SK-N-SH treated with all-trans-retinoic acid at 6 μM for 48 hours (cell line): ENCODE results near the gene KIF1A.

Experiments used
- ATAC-seq: fragments of 200-7000 bp; cut with Tn5 transposase; 3 replicates; pipeline ENCODE4 v1.9.1; 2020; ENCODE audit warnings: mild to moderate bottlenecking, moderate library complexity
- ARNTL ChIP-seq: fragments of 450-650 bp; formaldehyde crosslinking; IDR thresholded peaks from 2 replicates; pipeline ENCODE4 v1.5.0; 2020; ENCODE audit warnings: low read depth, mild to moderate bottlenecking, moderate library complexity, borderline replicate concordance
- BACH2 ChIP-seq: fragments of 250-450 bp; sonication (Bioruptor Pico); IDR thresholded peaks from 2 replicates; pipeline ENCODE4 v1.9.0; 2021; ENCODE audit warnings: mild to moderate bottlenecking, borderline replicate concordance
- CSDC2 ChIP-seq: fragments of 250-450 bp; sonication (Bioruptor Pico); IDR thresholded peaks from 2 replicates; pipeline ENCODE4 v1.5.0; 2020; ENCODE audit warnings: mild to moderate bottlenecking, moderate library complexity
- CSRNP3 ChIP-seq: fragments of 250-450 bp; sonication (Bioruptor Pico); IDR thresholded peaks from 2 replicates; pipeline ENCODE4 v1.5.1; 2021; ENCODE audit warnings: mild to moderate bottlenecking, moderate library complexity
- ESRRG ChIP-seq: fragments of 250-450 bp; sonication (Bioruptor Pico); IDR thresholded peaks from 2 replicates; pipeline ENCODE4 v1.6.1; 2021; ENCODE audit warnings: mild to moderate bottlenecking
- ISL1 ChIP-seq: fragments of 250-450 bp; sonication (Bioruptor Pico); IDR thresholded peaks from 2 replicates; pipeline ENCODE4 v2.1.2; 2022; ENCODE audit warnings: mild to moderate bottlenecking, moderate library complexity
- OSR1 ChIP-seq: fragments of 250-450 bp; sonication (Bioruptor Pico); IDR thresholded peaks from 2 replicates; pipeline ENCODE4 v1.8.0; 2022; ENCODE audit warnings: moderate library complexity, mild to moderate bottlenecking, inconsistent platforms
- POU6F1 ChIP-seq: fragments of 250-450 bp; sonication (Bioruptor Pico); IDR thresholded peaks from 2 replicates; pipeline ENCODE4 v1.8.0; 2021; ENCODE audit warnings: low read depth, mild to moderate bottlenecking, moderate library complexity, borderline replicate concordance
- PPARA ChIP-seq: fragments of 250-450 bp; sonication (Bioruptor Pico); IDR thresholded peaks from 2 replicates; pipeline ENCODE4 v1.5.0; 2020; ENCODE audit warnings: mild to moderate bottlenecking, borderline replicate concordance
- RARB ChIP-seq: fragments of 250-450 bp; sonication (Bioruptor Pico); IDR thresholded peaks from 2 replicates; pipeline ENCODE4 v1.8.0; 2021; ENCODE audit warnings: mild to moderate bottlenecking, moderate library complexity
- SNAI2 ChIP-seq: fragments of 250-450 bp; sonication (Bioruptor Pico); IDR thresholded peaks from 2 replicates; pipeline ENCODE4 v1.5.0; 2020; ENCODE audit warnings: mild to moderate bottlenecking, moderate library complexity
- TOX ChIP-seq: fragments of 250-450 bp; sonication (Bioruptor Pico); IDR thresholded peaks from 2 replicates; pipeline ENCODE4 v1.8.0; 2021; ENCODE audit warnings: mild to moderate bottlenecking, moderate library complexity, borderline replicate concordance
- TSHZ2 ChIP-seq: fragments of 250-450 bp; sonication (Bioruptor Pico); IDR thresholded peaks from 2 replicates; pipeline ENCODE4 v1.5.0; 2020; ENCODE audit warnings: mild to moderate bottlenecking, moderate library complexity
- ZC3H10 ChIP-seq: fragments of 250-450 bp; sonication (Bioruptor Pico); IDR thresholded peaks from 2 replicates; pipeline ENCODE4 v1.5.1; 2021; ENCODE audit warnings: mild to moderate bottlenecking, moderate library complexity
- ZFP3 ChIP-seq: fragments of 250-450 bp; sonication (Bioruptor Pico); IDR thresholded peaks from 2 replicates; pipeline ENCODE4 v1.5.0; 2020; ENCODE audit warnings: mild to moderate bottlenecking, moderate library complexity
- ZFP30 ChIP-seq: fragments of 450-650 bp; formaldehyde crosslinking; IDR thresholded peaks from 2 replicates; pipeline ENCODE4 v1.5.0; 2022; ENCODE audit warnings: mild to moderate bottlenecking, moderate library complexity
- ZNF565 ChIP-seq: fragments of 450-650 bp; formaldehyde crosslinking; conservative IDR thresholded peaks from 2 replicates; pipeline ENCODE4 v1.5.0; 2020; ENCODE audit warnings: low read depth, mild to moderate bottlenecking, moderate library complexity
- ZNF70 ChIP-seq: fragments of 450-650 bp; formaldehyde crosslinking; IDR thresholded peaks from 2 replicates; pipeline ENCODE4 v1.5.0; 2020; ENCODE audit warnings: mild to moderate bottlenecking, moderate library complexity
- ZNF8 ChIP-seq: fragments of 450-650 bp; formaldehyde crosslinking; IDR thresholded peaks from 2 replicates; pipeline ENCODE4 v1.5.0; 2020; ENCODE audit warnings: mild to moderate bottlenecking, moderate library complexity
- TF ChIP-seq, protein P1 (sequence below): fragments of 250-450 bp; sonication (Bioruptor Pico); IDR thresholded peaks from 2 replicates; pipeline ENCODE4 v1.8.0; 2020; ENCODE audit warnings: mild to moderate bottlenecking, moderate library complexity, borderline replicate concordance

The KIF1A gene

DNA sequence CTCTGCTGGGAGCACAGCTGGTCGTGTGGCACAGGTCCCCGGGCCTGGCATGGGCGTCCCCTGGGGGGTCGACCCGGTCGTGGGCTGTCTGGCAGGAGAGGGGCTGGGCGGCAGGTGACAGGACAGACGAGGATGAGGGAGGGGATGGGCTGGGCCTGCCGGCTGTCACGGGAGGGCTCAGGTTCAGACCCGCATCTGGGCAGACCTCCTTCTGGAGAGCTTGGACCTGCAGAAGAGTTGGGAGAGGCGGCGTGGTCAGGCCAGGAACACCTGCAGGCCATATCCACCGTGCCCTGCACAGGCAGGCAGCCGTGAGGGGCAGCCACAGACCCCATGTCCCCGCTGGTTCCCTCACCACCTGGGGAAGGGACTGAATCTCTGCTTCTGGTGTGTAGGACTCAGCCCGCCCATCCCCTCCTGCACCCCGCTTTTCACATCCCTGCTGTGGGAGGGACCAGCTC is 102.8 kb downstream of the KIF1A start (continued):
- no peak for TF ChIP-seq POU6F1 (CRISPR knock-in tag)
- TF ChIP-seq PPARA (CRISPR knock-in tag): no peak
- TF ChIP-seq ZNF565 (CRISPR knock-in tag): no peak
- TF ChIP-seq SNAI2 (CRISPR knock-in tag): no peak
- no peak for TF ChIP-seq ZNF8 (CRISPR knock-in tag)

DNA sequence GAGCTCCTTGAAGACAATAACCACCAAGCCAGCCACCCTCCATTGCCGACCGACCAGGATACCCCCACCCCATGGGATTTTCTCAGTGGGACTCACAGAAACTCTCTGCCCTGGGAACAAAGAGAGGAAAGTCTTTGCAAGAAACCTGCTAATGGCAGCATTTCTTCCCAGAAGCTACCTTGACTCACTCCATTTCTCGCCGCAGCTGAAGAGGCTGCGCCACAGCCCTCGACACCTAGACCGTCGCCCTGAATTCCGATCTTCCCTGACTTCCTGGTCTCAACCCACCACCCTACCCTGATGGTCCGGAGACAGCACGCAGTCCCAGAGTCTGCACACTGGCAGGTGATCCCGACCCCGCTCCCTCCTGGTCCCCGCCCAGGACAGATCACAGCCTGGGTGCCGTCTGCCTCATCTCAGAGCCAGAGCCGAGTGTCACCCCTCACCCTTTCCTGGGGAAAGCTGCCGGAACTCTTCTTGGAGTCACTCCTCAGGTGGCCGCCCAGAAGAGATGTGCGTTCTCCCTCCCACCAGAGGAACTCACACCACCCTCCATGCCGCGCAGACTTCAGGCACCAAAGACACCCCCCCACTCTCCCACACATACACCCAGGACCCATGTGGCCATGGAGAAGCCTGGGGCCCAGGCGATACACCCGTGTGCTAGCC is 103.8 kb downstream of the KIF1A start:
- ATAC-seq: no peak

More for the DNA sequence above, 103.8 kb downstream of the KIF1A start:
- TF ChIP-seq CSDC2 (CRISPR knock-in tag): no peak
- no peak for TF ChIP-seq ZFP3
- TF ChIP-seq ZC3H10: no peak
- no peak for TF ChIP-seq RARB (CRISPR knock-in tag)
- TF ChIP-seq SNAI2 (CRISPR knock-in tag): no peak
- no peak for TF ChIP-seq ZFP30 (CRISPR knock-in tag)
- no peak for TF ChIP-seq TOX (CRISPR knock-in tag)
- TF ChIP-seq, protein P1, sequence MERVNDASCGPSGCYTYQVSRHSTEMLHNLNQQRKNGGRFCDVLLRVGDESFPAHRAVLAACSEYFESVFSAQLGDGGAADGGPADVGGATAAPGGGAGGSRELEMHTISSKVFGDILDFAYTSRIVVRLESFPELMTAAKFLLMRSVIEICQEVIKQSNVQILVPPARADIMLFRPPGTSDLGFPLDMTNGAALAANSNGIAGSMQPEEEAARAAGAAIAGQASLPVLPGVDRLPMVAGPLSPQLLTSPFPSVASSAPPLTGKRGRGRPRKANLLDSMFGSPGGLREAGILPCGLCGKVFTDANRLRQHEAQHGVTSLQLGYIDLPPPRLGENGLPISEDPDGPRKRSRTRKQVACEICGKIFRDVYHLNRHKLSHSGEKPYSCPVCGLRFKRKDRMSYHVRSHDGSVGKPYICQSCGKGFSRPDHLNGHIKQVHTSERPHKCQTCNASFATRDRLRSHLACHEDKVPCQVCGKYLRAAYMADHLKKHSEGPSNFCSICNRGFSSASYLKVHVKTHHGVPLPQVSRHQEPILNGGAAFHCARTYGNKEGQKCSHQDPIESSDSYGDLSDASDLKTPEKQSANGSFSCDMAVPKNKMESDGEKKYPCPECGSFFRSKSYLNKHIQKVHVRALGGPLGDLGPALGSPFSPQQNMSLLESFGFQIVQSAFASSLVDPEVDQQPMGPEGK (CRISPR knock-in tag): no peak
- no peak for TF ChIP-seq ZNF70 (CRISPR knock-in tag)
- no peak for TF ChIP-seq ZNF565 (CRISPR knock-in tag)
- TF ChIP-seq ESRRG (CRISPR knock-in tag): no peak
- TF ChIP-seq TSHZ2: no peak
- TF ChIP-seq BACH2 (CRISPR knock-in tag): no peak
- no peak for TF ChIP-seq POU6F1 (CRISPR knock-in tag)
- no peak for TF ChIP-seq ISL1 (CRISPR knock-in tag)
- TF ChIP-seq ZNF8 (CRISPR knock-in tag): no peak
- no peak for TF ChIP-seq OSR1 (CRISPR knock-in tag)
- TF ChIP-seq CSRNP3 (CRISPR knock-in tag): no peak
- no peak for TF ChIP-seq ARNTL
- TF ChIP-seq PPARA (CRISPR knock-in tag): no peak
